Central memory CD4-positive, alpha-beta T cell (primary cell): ENCODE results near the gene PHB1.
"Not testable (repeated sequence)": the region's sequence is repeated elsewhere in the genome, so short reads cannot be mapped to it uniquely, and the experiment has no call there.

ENCODE experiments used
- DNase-seq: peaks from one replicate; pipeline ENCODE4 v3.0.0; 2022

Gene PHB1

GRCh38 chr17:49372425-49372824 is 42.3 kb downstream of the PHB1 start:
- no peak for DNase-seq

- no peak for DNase-seq
Measured at GRCh38 chr17:49370971-49371834, 43.5 kb downstream of the PHB1 start.

GRCh38 chr17:49369760-49370159 is 44.9 kb downstream of the PHB1 start:
- DNase-seq: no peak

GRCh38 chr17:49369089-49369488 is 45.6 kb downstream of the PHB1 start:
- DNase-seq: no peak

GRCh38 chr17:49365667-49366066 is 49.0 kb downstream of the PHB1 start:
- DNase-seq: peak; percentile 33

GRCh38 chr17:49365126-49365525 is 49.6 kb downstream of the PHB1 start:
- DNase-seq: not testable (repeated sequence)

- DNase-seq: no peak
Measured at GRCh38 chr17:49364119-49364518, 50.6 kb downstream of the PHB1 start.

GRCh38 chr17:49363251-49363650 is 51.4 kb downstream of the PHB1 start:
- DNase-seq: no peak

- DNase-seq: no peak
Measured at GRCh38 chr17:49362723-49363117, 52.0 kb downstream of the PHB1 start.

- DNase-seq: peak; percentile 97
Measured at GRCh38 chr17:49361902-49362722, 52.6 kb downstream of the PHB1 start, which contains the start of gene ZNF652. TSS of gene ZNF652 (minus strand) at chr17:49362250. CDS start at chr17:49317725, 44,525 bp downstream.

GRCh38 chr17:49361129-49361901 is 53.4 kb downstream of the PHB1 start:
- peak; percentile 93 for DNase-seq

GRCh38 chr17:49360796-49361128 is 53.9 kb downstream of the PHB1 start:
- no peak for DNase-seq

GRCh38 chr17:49359990-49360795 is 54.5 kb downstream of the PHB1 start:
- peak; percentile 24 for DNase-seq

GRCh38 chr17:49358641-49359247 is 55.9 kb downstream of the PHB1 start:
- peak; percentile 28 for DNase-seq

GRCh38 chr17:49357516-49357915 is 57.2 kb downstream of the PHB1 start:
- no peak for DNase-seq

- DNase-seq: no peak
Measured at GRCh38 chr17:49356320-49356719, 58.4 kb downstream of the PHB1 start.
